Large intestine (tissue), 3 donors: ENCODE measurements around the gene CTBP2. TPM values are rescaled to one million over a fixed set of nuclear protein-coding genes. Genes with fewer than 3 reads are reported as not detected.

Experiments used
- DNase-seq, 2 donors: peaks; one replicate each; pipeline versions ENCODE4 v3.0.0 to v3.0.0-alpha.2; 2013
- H3K27ac ChIP-seq: one replicate; pipeline ENCODE4 v1.5.1; 2013; ENCODE audit warnings: low read length
- H3K27me3 ChIP-seq: 2 replicates; pipeline ENCODE4 v1.6.1; 2013; ENCODE audit warnings: low read length; ENCODE audit not compliant: control insufficient read depth, insufficient read depth
- H3K36me3 ChIP-seq: 2 replicates; pipeline ENCODE4 v1.6.1; 2013; ENCODE audit warnings: low read length; ENCODE audit not compliant: control insufficient read depth, insufficient read depth
- H3K4me1 ChIP-seq: one replicate; pipeline ENCODE4 v1.6.1; 2013; ENCODE audit warnings: low read length; ENCODE audit not compliant: control insufficient read depth, insufficient read depth
- H3K4me3 ChIP-seq: one replicate; pipeline ENCODE4 v1.5.1; 2013; ENCODE audit warnings: low read length
- H3K9me3 ChIP-seq: one replicate; pipeline ENCODE4 v1.6.1; 2013; ENCODE audit warnings: mild to moderate bottlenecking, low read depth, low read length, moderate library complexity; ENCODE audit not compliant: control insufficient read depth
- WGBS: methylation state at CpG from one replicate; pipeline ENCODE4 v1.1.5; 2013; ENCODE audit warnings: low lambda C conversion rate; ENCODE audit not compliant: insufficient coverage; 5-methylcytosine and 5-hydroxymethylcytosine counted together
- polyA plus RNA-seq: library from polyadenylated mRNA; unstranded; fragments of 120-200 nt; gene quantifications from one replicate; pipeline ENCODE4 v1.2.1, GENCODE V29; 2013

Gene CTBP2
- polyA plus RNA-seq, 1 donor = 60.1 TPM

DNA sequence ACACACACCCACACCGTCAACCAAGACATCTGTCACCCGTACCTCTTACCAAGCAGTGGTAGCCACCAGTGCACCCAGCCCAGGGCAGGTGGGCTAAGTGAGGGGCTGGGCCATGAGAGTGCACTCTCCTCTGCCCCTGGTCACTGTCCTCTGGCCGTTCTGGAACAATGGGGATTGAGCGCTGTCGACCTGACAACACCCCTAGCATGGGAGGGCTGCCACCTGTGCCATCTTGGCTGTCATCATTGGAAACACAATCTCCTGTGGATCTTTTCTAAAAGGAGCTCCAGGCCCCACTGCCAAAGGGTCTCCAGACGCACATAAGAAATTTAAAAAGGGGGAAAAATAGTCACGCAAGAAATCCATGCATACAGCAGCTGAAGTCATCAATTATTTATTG lies 80.1 kb downstream of the CTBP2 start:
- Histone ChIP-seq H3K9me3 (no peaks in the 10 kb centered on the region), H3K27ac (no peak overlapping the region), H3K36me3 (peaks cover 25% of the 10 kb centered on the region), H3K4me3 (no peak overlapping the region), H3K27me3 (no peaks in the 10 kb centered on the region), H3K4me1 (no peaks in the 10 kb centered on the region)
- 100% methylated on average over 1 of the region's 7 CpGs for WGBS
- no peak for DNase-seq

DNA sequence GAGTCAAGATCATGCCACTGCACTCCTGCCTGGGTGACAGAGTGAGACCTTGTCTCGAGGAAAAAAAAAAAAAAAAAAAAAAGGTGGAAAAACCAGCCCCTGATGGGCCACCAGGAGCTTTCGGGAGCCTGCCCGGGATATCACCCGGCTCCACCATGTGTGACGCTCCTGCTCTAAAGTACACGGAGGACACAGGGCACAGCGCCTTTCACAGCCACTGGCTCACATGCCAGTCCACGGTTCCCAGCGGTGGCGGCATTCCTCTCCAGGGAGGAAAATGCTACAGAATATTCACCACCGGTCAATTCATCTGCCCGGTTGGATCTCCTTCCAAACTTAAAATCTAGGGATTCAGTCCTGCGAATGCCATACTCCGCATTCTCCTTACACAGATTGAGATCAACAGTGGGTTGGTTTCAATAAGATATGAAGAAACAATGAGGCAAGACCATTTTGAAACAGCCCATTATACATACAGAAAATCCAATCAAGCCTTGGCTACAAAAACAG lies 81.2 kb downstream of the CTBP2 start:
- H3K27me3 ChIP-seq = no peaks in the 10 kb centered on the region
- no peaks in the 10 kb centered on the region for H3K4me1 ChIP-seq
- H3K9me3 ChIP-seq = no peaks in the 10 kb centered on the region
- WGBS = 100% methylated on average over 2 of the region's 14 CpGs
- peaks cover 23% of the 10 kb centered on the region for H3K36me3 ChIP-seq
- no peak overlapping the region for H3K27ac ChIP-seq
- DNase-seq = no peak
- no peak overlapping the region for H3K4me3 ChIP-seq

DNA sequence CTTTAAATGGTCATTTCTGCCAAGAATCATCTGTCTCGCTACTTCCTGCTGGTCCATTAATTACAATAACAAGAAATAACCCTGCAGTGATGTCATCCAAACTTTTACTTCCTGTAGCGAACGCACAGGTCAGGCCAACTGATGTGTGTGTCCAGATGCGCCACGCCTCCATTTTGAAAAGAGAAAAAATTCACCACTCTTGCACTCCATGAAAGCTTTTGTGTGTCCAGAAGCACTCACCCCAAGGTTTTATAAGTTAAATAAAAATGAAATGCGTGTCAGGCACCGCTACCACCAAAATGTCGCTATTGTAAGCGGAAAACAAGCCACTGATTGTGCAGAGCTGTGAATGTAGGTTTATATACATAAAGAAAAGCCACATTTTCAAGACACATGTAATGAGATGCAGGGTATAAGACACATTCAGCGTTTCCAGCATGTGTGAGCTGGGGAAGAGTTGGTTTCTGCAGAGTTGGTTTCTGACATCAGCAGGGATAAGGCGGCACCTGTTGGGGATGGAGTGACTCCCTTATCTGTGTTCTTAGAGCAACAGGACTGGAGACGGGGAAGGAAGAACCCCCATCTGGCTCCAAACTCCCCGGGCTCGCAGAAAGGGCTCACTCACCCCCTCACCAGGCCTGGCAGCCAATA lies 83.3 kb downstream of the CTBP2 start:
- no CpG with 5 or more reads among the region's 14 CpGs for WGBS
- peak in 1 of 2 donors; percentile 46 for DNase-seq
- H3K27ac ChIP-seq = peak overlapping the region; percentile 62

DNA sequence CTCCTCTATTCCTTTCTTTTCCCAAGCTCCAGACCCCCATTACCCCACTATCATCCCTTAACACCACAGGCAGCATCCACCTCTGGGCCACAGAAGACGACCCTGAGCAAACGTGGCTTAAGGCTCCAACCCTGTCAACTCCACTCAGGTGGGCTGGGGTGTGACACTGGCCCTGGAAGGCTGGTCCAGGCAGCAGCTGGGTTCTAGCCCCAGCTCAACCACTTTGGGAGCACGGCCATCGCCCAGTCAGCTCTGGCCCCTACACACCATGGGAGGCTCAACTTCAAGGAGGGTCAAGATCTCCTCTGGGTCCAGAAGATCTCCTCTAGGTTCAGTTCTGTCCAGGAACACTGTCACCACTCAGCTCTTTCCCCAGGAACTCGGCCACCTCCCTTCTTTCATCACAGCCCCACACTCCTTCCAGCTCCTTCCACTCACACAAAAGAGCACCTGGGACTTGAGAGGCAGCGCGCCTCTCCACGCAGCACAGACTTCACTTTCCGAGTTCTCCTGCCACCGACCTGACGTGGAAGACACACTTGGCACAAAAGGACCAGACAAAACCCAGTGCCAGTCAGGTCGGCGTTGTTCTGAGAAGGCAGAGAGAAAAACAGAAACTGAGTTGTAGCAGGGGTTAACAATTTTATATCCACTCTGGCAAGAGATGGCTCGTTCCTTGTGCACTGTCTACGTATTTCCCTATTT lies 84.1 kb downstream of the CTBP2 start:
- H3K36me3 ChIP-seq = peaks cover 38% of the 10 kb centered on the region

More for the DNA sequence above, 83.3 kb downstream of the CTBP2 start:
- Histone ChIP-seq H3K36me3 (peaks cover 38% of the 10 kb centered on the region), H3K4me1 (no peaks in the 10 kb centered on the region), H3K4me3 (no peak overlapping the region), H3K27me3 (no peaks in the 10 kb centered on the region), H3K9me3 (no peaks in the 10 kb centered on the region)

DNA sequence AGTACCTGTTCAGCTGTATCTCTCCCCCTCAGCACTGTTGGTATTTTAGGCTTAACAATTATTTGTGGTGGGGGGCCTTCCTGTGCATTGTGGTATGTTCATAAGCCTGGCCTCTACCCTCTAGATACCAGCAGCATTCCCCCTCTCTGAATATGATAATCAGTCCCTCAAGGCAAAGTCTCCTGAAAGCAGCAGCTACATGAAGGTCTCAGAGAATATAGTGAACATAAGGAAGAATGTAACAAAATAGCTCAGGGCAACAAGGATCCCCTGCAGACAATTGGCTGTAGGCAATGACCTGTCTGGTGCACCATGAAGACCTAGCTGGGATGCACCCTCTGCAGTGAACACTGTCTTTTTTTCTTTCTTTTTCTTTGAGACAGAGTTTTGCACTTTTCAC lies 86.4 kb downstream of the CTBP2 start:
- no peaks in the 10 kb centered on the region for H3K9me3 ChIP-seq
- peaks cover 40% of the 10 kb centered on the region for H3K36me3 ChIP-seq
- H3K27me3 ChIP-seq = no peaks in the 10 kb centered on the region
- no peak for DNase-seq
- H3K4me3 ChIP-seq = no peak overlapping the region
- no peak overlapping the region for H3K27ac ChIP-seq
- H3K4me1 ChIP-seq = no peaks in the 10 kb centered on the region

More for the DNA sequence above, 84.1 kb downstream of the CTBP2 start:
- H3K4me3 ChIP-seq = no peak overlapping the region
- peak overlapping the region; percentile 62 for H3K27ac ChIP-seq
- H3K9me3 ChIP-seq = no peaks in the 10 kb centered on the region
- H3K4me1 ChIP-seq = no peaks in the 10 kb centered on the region
- DNase-seq = no peak
- H3K27me3 ChIP-seq = no peaks in the 10 kb centered on the region
- 80% methylated on average over 1 of the region's 15 CpGs for WGBS

DNA sequence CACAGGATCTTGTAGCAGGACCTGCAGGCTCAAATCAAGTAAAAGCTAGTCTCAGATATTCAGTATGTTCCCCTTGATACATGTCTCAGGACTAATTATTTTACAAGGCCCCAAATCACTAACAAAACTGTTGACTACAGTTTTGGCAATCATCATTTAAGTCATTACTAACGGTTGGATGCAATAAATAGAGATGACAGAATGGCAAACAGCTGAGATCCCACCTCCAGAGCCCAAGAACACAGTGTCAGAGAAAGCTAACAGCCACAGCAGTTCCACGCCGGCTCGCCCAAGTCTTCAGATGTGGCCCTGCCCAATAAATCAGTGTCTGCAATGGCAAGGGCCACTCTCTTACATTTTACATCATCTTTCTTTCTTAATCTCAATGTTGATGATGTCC lies 87.6 kb downstream of the CTBP2 start:
- no peak for DNase-seq
- no peaks in the 10 kb centered on the region for H3K9me3 ChIP-seq
- no peak overlapping the region for H3K4me3 ChIP-seq
- no peaks in the 10 kb centered on the region for H3K27me3 ChIP-seq
- H3K27ac ChIP-seq = no peak overlapping the region
- peaks cover 42% of the 10 kb centered on the region for H3K36me3 ChIP-seq
- WGBS = no CpG with 5 or more reads among the region's 4 CpGs
- no peaks in the 10 kb centered on the region for H3K4me1 ChIP-seq

DNA sequence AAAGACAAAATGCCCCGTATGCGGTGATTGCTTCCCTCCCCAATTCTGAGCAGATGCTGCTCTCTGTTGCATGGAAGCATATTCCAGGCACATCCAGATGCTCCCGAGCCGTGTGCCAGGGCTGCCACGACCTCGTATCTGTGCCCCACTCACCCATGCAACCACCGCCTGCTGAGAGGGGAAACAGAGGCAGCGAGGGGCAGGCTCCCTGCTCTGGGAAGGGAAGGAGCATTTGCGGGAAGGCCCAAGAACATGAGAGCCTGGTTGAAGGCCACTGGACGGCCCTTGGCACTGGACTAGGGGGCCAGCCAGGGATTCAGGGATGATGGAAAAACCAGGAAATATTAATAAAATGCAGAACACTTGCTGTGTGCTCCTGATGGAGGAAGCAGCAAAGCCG lies 89.4 kb downstream of the CTBP2 start:
- H3K4me3 ChIP-seq = no peak overlapping the region
- H3K27me3 ChIP-seq = no peaks in the 10 kb centered on the region
- no peaks in the 10 kb centered on the region for H3K9me3 ChIP-seq
- DNase-seq = no peak
- H3K36me3 ChIP-seq = peaks cover 42% of the 10 kb centered on the region
- H3K4me1 ChIP-seq = no peaks in the 10 kb centered on the region
- no peak overlapping the region for H3K27ac ChIP-seq
- 100% methylated on average over 1 of the region's 11 CpGs for WGBS

DNA sequence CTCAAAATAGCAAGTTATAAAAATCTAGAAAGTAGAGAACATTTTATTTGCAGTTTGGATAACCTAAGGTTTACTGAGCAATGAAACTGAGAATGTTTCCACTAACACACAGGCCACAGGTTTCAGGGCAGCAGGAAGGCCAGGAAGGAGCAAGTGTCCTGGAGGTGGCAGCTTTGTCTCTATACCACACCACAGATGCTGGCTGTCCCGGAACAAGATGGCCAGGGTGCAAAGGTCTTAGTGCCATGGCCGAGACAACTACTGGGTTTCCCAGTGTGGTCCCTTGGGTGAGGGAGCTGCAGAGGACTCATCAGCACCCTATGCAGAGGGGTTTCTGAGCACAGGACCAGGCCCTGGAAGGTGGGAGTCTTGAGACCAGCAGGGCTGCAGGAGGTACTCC lies 92.0 kb downstream of the CTBP2 start:
- H3K4me3 ChIP-seq = no peak overlapping the region
- DNase-seq = no peak
- H3K36me3 ChIP-seq = peaks cover 28% of the 10 kb centered on the region
- H3K4me1 ChIP-seq = peaks cover 19% of the 10 kb centered on the region
- WGBS = no CpG with 5 or more reads among the region's 2 CpGs
- H3K27me3 ChIP-seq = no peaks in the 10 kb centered on the region
- no peaks in the 10 kb centered on the region for H3K9me3 ChIP-seq
- no peak overlapping the region for H3K27ac ChIP-seq

DNA sequence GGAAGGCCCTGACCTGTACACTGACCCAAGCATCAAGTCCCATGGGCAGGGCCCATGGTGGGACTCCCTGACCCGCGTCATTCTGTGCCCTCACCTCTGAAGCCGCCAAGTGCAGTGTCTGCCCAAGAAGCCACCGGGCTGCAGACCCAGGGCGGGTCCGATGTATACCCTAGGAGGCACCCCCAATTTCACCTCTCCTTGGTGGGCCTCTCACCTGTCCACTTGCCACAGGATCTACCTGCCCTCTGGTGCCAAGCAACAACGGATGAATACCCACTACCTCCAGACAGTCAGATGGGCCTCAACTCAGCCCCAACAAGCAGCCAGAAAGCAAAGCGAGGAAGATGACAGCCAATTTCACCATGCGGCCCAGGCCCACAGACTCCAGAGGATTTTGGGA lies 92.6 kb downstream of the CTBP2 start:
- no CpG with 5 or more reads among the region's 9 CpGs for WGBS
- no peak overlapping the region for H3K27ac ChIP-seq
- peaks cover 28% of the 10 kb centered on the region for H3K36me3 ChIP-seq
- H3K4me3 ChIP-seq = no peak overlapping the region
- no peaks in the 10 kb centered on the region for H3K9me3 ChIP-seq
- no peak for DNase-seq
- no peaks in the 10 kb centered on the region for H3K27me3 ChIP-seq
- peaks cover 19% of the 10 kb centered on the region for H3K4me1 ChIP-seq

DNA sequence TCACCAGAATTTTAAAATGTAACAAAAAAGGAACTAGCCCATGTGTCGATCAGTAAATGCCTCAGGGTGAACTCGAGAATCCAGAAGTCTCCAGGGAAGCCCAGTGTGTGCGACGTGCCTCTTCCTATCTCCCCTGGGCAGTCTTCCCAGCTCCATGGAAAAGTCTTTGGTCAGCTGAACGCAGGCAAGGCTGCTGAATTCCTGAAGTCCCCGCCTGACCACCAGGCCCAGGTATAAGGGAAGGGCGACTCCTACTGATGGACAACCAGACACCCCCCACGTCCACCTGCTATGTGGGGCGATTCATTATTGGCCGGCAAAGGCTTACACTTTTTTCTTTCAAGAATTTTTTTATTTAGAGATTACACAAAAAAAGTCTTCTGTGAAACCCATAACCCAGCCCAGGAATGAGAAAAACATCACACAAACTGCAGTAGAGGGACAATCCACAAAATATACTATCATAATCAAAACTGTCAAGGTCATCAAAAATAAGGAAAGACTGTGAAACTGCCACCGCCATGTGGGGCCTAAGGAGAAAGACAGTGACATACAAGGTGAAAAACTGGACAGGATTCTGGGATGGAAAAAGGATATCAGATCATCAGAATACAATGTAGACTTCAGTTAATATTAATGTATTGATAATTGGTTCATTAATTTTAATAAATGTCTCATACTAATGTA lies 93.5 kb downstream of the CTBP2 start:
- Histone ChIP-seq H3K4me1 (peaks cover 19% of the 10 kb centered on the region), H3K27ac (no peak overlapping the region), H3K36me3 (peaks cover 24% of the 10 kb centered on the region), H3K9me3 (no peaks in the 10 kb centered on the region), H3K27me3 (no peaks in the 10 kb centered on the region), H3K4me3 (no peak overlapping the region)
- 90% methylated on average over 3 of the region's 11 CpGs for WGBS
- DNase-seq = no peak
